Measurements from ENCODE around the gene CDS1.

Gene CDS1

DNA sequence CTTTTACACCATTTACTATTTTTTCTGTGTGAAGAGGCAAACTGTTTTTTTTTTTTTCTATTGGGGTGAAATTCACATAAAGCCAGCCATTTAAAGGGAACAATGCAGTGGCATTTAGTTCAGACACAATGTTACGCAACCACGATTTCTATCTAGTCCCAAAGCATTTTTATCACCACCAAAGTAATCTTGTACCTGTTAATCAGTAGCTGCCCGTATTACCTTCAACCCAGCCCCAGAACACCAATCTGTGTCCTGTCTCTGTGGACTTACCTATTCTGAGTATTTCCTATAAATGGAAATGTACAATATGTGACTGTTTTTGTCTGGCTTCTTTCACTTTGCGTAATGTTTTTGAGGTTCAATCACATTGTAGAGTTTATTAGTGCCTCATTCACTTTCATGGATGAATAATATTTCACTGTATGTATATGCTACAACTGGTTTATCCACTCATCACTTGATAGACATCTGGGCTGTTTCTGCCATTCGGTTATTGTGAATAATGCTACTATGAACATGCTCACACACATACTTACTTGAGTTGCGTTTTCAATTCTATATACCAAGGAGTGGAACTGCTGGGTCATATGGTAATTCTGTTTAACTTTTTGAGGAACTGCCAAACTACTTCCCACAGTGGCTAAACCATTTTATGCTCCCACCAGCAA is 116.2 kb downstream of the CDS1 start:
- no peak overlapping the region for H3K4me3 ChIP-seq (replicated peaks in 1 of 2; ENCODE audit: low read depth in 2 of 2, low read length in 2 of 2)
- TF ChIP-seq, protein P1, sequence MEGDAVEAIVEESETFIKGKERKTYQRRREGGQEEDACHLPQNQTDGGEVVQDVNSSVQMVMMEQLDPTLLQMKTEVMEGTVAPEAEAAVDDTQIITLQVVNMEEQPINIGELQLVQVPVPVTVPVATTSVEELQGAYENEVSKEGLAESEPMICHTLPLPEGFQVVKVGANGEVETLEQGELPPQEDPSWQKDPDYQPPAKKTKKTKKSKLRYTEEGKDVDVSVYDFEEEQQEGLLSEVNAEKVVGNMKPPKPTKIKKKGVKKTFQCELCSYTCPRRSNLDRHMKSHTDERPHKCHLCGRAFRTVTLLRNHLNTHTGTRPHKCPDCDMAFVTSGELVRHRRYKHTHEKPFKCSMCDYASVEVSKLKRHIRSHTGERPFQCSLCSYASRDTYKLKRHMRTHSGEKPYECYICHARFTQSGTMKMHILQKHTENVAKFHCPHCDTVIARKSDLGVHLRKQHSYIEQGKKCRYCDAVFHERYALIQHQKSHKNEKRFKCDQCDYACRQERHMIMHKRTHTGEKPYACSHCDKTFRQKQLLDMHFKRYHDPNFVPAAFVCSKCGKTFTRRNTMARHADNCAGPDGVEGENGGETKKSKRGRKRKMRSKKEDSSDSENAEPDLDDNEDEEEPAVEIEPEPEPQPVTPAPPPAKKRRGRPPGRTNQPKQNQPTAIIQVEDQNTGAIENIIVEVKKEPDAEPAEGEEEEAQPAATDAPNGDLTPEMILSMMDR (IDR thresholded peaks at IDR 0.05; ENCODE audit: low read depth, low read length) = no peak

More for the DNA sequence above, 116.2 kb downstream of the CDS1 start:
- no peak for DNase-seq (ENCODE audit: low read depth in 2 of 2)

Data from cardiac fibroblast (primary cell).